GM12873 (cell line): Measurements from ENCODE around the gene ZDHHC22.

Experiments used
- CTCF ChIP-seq: IDR thresholded peaks from 2 replicates; pipeline ENCODE4 v1.5.1; 2012; ENCODE audit warnings: low read depth, mild to moderate bottlenecking, moderate library complexity, low read length, control low read depth; ENCODE audit not compliant: insufficient read depth; ENCODE audit errors: missing control alignments

The ZDHHC22 gene

DNA sequence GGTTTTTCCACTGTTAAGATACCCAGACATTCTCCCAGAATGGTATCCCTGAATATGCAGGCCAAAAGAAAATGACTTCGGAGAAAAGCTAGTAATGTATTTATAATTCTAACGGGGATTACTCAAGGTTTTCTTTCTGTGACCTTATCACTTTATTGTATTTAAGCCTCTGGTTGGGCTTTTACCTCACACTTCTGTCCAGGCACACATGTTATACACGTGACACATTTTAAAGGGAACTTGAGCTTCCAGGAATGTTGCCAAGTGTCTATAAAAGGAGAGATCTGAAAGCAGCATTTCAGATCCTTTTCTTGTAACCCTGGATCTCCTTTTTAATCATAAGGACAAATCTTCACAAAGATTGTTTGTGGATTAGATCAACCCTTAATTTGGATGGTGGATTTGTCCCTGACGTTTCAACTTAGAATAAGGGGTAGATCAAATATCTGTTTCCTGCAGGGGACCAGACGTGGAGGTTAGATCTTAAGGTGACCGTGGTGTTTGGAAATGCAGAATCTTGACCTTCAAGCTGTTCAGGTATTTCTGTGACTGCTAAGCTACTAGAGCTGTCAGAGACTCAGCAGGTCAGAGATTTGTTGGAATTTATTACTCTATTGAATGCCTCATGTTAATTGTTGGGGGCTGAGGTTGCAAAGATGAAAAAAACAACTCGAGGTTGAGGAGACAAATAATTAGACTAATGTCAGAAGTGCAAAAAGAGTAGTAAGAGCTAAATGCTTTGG, 42.0 kb downstream of the ZDHHC22 start:
- TF ChIP-seq CTCF = no peak

DNA sequence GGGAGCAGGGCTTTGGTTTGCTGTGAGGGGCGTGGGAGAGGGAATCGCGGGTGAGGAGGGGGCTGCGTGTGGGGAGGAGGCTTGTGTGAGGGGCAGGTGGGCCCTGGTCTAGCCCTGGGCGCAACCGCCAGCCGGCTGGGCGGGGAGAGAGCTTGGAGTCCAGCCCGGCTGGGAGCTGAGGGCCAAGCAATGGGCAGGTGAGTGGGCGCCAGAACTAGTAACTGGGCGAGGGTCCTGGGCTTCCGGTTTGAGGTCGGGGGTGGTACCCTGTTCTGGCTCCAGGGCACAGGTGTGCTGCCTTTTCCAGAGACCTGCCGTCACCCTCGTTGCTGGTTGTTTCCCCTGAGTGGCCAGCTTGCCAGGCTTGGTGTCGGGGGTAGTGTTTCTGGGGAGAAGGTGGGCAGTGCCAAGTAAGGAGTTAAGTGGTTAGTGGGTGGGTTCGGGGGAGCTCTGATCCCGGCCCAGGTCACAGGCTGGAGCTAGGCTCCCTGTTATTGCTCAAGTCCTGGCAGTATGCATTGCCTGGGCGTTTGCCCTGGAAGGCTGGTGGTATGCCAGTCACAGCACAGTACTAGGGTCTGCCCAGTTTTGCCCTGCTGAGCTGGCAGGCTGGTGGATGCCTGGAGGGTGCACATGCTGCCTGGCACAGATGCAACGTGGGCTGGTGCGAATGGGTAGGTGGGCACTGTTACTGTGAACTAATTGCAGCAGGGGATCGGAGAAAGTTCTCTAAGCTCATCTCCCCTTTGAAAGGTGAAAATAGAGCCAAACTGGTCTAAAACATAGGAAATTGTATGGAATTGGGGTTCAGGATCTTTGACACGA, 42.9 kb downstream of the ZDHHC22 start:
- no peak for TF ChIP-seq CTCF

GRCh38 chr14:77097700-77098528, 43.7 kb downstream of the ZDHHC22 start, which contains the start of gene CIPC:
Gene CIPC (plus strand): TSS chr14:77098258. CDS start chr14:77105709, 7,451 bp downstream.
- no peak for TF ChIP-seq CTCF

DNA sequence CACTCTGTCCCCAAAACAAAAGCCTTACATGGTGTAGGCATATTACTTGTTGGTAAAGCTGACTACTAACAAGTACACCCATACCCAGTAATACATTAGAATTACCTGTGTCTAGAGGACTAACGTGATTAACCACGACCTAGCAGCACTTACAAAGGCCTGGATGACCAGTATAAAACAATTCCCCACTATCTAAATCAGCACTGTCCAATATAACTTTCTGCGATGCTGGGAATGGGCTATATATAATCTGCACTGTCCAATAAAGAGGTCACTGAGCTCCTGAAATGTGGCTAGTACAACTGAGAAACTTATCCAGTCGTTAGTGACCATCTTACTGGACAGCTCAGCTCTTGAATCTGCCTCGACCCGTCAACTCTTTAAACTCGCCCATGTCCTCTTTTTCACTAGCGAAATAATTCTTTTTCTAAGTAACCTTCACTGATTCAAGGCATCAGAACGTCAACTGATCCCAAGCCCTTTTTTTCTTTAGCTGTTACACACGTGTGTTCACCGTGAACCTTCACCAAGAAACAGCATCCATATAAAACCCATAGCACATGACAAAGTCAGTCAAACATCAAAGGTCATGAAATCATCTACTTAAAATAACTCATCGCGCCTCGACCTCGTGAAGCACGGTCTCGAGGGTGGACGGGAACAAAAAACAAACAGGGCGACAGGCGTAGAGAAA, 44.4 kb downstream of the ZDHHC22 start:
- TF ChIP-seq CTCF = no peak

GRCh38 chr14:77094672-77095284, 46.8 kb downstream of the ZDHHC22 start:
- TF ChIP-seq CTCF = peak; percentile 90

- no peak for TF ChIP-seq CTCF
Measured at GRCh38 chr14:77092676-77093075, 48.9 kb downstream of the ZDHHC22 start.
